HG02571 (cell line): Measurements from ENCODE around the gene PI4K2B.
"Not testable (repeated sequence)": the region's sequence is repeated elsewhere in the genome, so short reads cannot be mapped to it uniquely, and the experiment has no call there.

Experiments
- ATAC-seq: cut with Tn5 transposase; IDR thresholded peaks from one replicate; pipeline ENCODE4 v1.9.1; 2021; ENCODE audit warnings: mild to moderate bottlenecking, moderate library complexity; ENCODE audit not compliant: unreplicated experiment

Gene PI4K2B

GRCh38 chr4:25233737-25234389 is at the start of gene PI4K2B:
Gene PI4K2B (plus strand): TSS chr4:25234033. CDS start chr4:25234164, 131 bp downstream.
- ATAC-seq: peak; percentile 78

- no peak for ATAC-seq
Observed at GRCh38 chr4:25184056-25184455, 49.8 kb upstream of the PI4K2B start.

GRCh38 chr4:25190407-25190806 is 43.4 kb upstream of the PI4K2B start:
- no peak for ATAC-seq

GRCh38 chr4:25198713-25199112 is 35.1 kb upstream of the PI4K2B start:
- ATAC-seq: no peak

- ATAC-seq: no peak
Observed at GRCh38 chr4:25207997-25208396, 25.8 kb upstream of the PI4K2B start.

- no peak for ATAC-seq
Observed at GRCh38 chr4:25209702-25210101, 24.1 kb upstream of the PI4K2B start.

GRCh38 chr4:25211721-25212120 is 22.1 kb upstream of the PI4K2B start:
- no peak for ATAC-seq

- no peak for ATAC-seq
Observed at GRCh38 chr4:25212822-25213221, 21.0 kb upstream of the PI4K2B start.

- no peak for ATAC-seq
Observed at GRCh38 chr4:25213347-25213979, 20.4 kb upstream of the PI4K2B start.

- ATAC-seq: not testable (repeated sequence)
Observed at GRCh38 chr4:25214750-25215149, 19.1 kb upstream of the PI4K2B start.

GRCh38 chr4:25215511-25215910 is 18.3 kb upstream of the PI4K2B start:
- no peak for ATAC-seq

- no peak for ATAC-seq
Observed at GRCh38 chr4:25221377-25221776, 12.5 kb upstream of the PI4K2B start.

GRCh38 chr4:25223802-25224375 is 9.9 kb upstream of the PI4K2B start:
- ATAC-seq: no peak

- ATAC-seq: no peak
Observed at GRCh38 chr4:25229804-25230203, 4.0 kb upstream of the PI4K2B start.

- no peak for ATAC-seq
Observed at GRCh38 chr4:25233194-25233593, 639 bp upstream of the PI4K2B start.

GRCh38 chr4:25234390-25235370 is 847 bp downstream of the PI4K2B start:
- peak; percentile 48 for ATAC-seq

GRCh38 chr4:25235401-25235800 is 1.6 kb downstream of the PI4K2B start:
- no peak for ATAC-seq

GRCh38 chr4:25236030-25236429 is 2.2 kb downstream of the PI4K2B start:
- ATAC-seq: not testable (repeated sequence)

- ATAC-seq: no peak
Observed at GRCh38 chr4:25236971-25237370, 3.1 kb downstream of the PI4K2B start.

- no peak for ATAC-seq
Observed at GRCh38 chr4:25238052-25238451, 4.2 kb downstream of the PI4K2B start.

- ATAC-seq: not testable (repeated sequence)
Observed at GRCh38 chr4:25239528-25239927, 5.7 kb downstream of the PI4K2B start.
